HG03060 (cell line): Measurements from ENCODE around the gene RSF1.

Experiments used
- ATAC-seq: cut with Tn5 transposase; IDR thresholded peaks from one replicate; pipeline ENCODE4 v1.9.1; 2021; ENCODE audit warnings: low read depth, moderate number of reproducible peaks; ENCODE audit not compliant: unreplicated experiment

Gene RSF1

DNA sequence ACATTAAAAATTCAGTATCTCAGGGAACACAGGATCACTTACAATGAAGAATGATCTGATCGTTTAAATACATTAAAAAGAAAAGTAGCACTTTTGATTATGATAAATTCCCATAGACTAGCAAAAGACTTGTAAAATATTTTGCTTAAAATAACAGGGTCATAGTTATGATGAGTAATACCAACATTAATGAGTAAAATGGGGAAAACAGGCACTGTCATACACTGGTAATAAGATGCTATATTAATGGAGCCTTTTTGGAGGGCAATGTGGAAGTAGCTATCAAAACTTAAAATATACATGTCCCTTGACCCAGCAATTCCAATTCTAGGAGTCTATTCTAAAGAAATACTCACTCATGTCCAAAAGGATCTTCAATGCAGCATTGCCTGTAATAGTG, 121.1 kb downstream of the RSF1 start:
- ATAC-seq, result no peak

- ATAC-seq, result no peak
These were observed 121.6 kb downstream of the RSF1 start for GRCh38 chr11:77698896-77699295.

DNA sequence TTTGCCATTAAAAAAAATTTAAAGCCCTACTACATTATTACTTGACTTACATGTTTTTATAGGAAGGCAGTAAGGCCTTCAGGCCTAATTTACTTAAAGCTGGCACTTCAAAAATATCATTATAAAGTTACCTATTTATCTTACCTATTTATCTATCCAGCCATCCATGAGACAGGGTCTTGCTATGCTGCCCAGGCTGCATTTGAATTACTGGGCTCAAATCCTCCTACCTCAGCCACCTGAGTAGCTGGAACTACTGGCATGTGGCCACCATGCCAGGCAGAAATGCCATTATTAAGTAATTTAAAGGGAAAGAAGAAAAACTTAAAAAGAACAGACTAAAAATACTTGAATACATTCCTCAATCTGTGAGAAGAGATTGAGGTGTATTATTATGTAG, 122.7 kb downstream of the RSF1 start:
- ATAC-seq, result no peak

DNA sequence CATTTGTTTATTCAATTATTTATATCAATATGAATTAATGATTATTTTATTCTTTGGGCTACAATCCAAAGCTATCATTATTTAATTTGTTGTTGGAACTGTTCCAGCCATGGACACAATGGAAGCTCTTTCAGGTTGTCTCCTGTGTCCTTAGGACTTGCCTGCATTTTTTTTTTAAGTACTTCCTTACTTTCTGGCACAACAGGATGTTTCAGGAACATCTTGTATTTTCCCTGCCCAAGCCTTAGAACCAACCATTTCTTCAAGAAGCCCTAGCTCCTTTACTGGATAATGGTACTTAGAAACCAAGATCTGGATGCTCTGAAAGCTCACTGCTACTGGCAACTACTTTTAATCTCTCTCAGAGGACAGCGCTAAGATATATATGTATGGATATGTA, 125.1 kb downstream of the RSF1 start:
- no peak for ATAC-seq

DNA sequence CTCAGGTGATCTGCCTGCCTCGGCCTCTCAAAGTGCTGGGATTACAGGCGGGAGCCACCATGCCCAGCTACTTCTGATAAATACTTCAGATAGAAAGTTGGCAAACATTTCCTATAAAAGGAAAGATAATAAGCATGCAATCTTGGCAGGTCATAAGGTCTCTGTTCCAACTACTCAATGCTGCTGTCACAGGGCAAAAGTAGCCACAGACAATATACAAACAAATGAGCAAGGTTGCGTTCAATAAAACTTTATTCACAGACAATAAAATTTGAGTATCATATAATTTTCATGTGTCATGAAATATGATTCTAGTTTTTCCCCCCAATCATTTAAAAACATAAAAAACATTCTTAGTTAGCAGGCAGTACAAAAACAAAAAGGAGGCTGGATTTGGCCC, 129.9 kb downstream of the RSF1 start:
- no peak for ATAC-seq

DNA sequence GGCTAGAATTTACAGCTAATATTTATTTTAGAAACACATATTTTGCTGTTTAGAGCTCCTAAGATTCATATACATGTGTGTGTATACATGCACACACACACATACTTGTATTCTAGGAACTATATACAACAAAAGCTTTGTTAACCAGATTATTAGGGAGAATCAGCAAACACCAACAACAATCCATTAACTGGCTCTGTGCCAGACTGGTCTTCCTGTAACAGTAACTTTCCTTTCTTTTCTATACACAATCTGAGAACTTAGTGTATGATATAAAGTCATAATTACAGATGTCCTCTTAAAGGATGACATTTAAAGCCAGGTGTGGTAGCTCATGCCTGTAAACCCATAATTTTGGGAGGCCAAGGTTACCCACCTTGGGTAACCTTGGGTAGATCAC, 133.4 kb downstream of the RSF1 start:
- no peak for ATAC-seq

GRCh38 chr11:77677138-77677537, 143.4 kb downstream of the RSF1 start:
- ATAC-seq, result no peak

DNA sequence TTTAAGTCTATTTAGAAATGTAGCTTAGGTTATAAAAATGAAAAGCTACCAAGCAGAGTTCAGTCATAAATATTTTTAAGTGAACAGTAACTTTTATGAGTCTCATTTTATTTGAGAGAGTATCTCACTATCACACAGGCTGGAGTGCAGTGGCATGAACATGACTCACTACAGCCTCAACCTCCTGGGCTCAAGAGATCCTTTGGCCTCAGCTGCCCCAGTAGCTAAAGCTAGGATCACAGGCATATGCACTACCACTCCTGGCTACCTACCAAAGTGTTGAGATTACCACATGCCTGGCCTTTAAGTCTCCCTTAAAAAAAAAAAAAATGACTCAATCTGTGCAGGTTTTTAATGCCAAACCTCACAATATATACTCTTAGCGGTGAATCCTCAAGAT, 148.3 kb downstream of the RSF1 start:
- ATAC-seq, result no peak

DNA sequence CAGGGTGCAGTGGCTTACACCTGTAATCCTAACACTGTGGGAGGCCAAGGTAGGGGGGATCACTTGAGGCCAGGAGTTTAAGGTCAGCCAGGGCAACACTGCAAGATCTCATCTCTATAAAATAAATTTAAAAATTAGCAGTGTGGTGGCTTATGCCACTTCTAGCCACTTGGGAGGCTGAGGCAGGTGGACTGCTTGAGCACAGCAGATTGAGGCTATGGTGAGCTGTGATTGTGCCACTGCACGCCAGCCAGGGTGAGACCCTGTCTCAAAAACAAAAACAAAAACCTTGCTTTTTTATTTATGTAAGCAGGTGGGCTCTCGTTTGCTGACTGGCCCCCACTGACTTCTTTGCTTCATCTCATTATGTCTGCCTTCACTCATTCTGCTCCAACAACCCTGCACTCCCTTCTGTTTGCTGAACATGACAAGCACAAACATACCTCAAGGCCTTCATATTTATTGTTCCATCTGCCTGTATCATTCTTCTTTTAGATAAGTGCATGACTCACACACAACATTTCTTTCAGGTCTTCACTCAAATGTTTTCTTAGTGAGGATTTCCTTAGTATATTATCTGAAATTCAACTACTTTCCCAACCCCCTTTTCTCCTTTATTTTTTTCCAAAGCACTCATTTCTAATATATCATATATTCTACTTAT, 150.5 kb downstream of the RSF1 start:
- ATAC-seq, result no peak

GRCh38 chr11:77668760-77669159, 151.8 kb downstream of the RSF1 start:
- no peak for ATAC-seq

GRCh38 chr11:77665240-77665965, 155.1 kb downstream of the RSF1 start:
- ATAC-seq, result no peak

DNA sequence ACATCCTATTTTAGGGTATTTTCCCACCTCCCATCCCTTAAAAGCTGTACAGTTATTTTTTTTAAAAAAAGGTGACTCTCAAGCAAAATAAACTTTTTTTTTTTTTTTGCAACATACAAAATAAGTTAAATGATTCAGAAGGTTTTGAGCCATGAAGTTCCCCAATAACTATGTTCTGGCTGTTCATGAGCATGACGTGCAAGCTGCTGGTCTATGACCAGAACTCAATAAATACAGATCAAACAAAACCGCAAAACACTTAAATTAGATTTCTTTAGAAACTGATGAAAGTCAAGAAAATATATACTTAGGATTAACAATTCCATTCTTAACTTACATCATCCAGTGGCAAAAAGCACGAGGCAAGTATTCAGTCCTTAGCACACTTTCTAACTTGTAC, 158.9 kb downstream of the RSF1 start:
- no peak for ATAC-seq

GRCh38 chr11:77660947-77661346, 159.6 kb downstream of the RSF1 start:
- ATAC-seq, result no peak

DNA sequence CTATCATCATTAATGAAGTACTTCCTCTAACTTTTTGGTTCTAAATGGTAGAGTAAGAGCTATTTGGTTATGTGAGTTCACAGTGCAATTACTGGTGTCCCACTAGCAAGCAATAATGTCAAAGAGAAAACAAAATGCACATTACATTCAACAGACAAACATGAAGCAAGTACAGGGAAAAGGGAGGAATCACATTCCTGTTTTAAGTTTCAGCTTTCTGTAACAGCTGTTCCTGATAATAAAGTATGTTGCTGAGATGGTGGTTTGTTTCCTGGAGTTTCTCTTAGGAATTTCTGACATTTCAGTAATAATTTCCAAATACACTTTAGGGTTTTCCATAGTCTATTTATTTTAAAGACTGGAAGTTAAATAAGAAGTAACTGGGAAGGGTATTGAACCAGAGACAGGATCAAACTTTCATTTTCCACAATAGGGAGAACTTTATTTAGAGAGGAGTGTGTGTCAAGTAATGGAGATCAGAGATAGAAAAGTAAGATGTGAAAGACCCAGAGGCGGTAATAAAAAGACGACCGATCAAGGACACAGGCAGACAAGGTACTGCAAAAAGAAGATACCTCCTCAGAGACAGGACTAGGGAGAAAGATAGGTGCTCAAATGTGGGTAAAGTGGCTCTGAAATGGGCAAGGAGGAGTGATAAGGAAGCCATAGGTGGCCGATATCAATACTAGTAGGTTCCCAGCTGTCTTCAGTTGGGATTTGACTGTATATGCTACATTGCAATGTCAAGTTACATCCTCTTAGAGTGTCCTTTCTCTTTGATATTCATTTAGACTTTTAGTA, 162.1 kb downstream of the RSF1 start:
- ATAC-seq, result no peak

- no peak for ATAC-seq
These were observed 164.2 kb downstream of the RSF1 start for GRCh38 chr11:77656362-77656761.

- ATAC-seq, result no peak
These were observed 165.6 kb downstream of the RSF1 start for GRCh38 chr11:77654770-77655434.

GRCh38 chr11:77650123-77650522, 170.4 kb downstream of the RSF1 start:
- ATAC-seq, result no peak

- no peak for ATAC-seq
These were observed 172.7 kb downstream of the RSF1 start for GRCh38 chr11:77647654-77648305.

- ATAC-seq, result no peak
These were observed 175.6 kb downstream of the RSF1 start for GRCh38 chr11:77644887-77645286.

DNA sequence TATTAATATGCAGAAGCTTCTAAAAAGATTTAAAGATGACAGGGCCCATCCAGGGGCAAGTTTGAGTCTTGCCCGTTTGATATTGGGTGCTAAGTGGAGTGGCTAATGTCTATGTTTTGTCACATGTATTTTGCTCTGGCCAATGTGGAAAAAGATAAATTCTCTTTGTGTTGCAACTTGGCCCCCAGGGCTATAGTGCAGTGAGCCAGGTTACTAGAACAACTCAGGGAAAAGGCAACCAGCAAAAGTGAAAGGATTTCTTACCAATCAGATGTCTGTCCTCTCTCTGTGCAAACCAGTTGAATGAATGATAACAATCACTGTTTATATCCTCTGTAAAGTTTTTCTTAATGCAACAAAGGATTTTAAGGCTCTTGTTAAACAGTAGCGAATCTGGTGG, 178.3 kb downstream of the RSF1 start:
- ATAC-seq, result no peak
